Measurements from ENCODE around the gene GEMIN8.

DNA sequence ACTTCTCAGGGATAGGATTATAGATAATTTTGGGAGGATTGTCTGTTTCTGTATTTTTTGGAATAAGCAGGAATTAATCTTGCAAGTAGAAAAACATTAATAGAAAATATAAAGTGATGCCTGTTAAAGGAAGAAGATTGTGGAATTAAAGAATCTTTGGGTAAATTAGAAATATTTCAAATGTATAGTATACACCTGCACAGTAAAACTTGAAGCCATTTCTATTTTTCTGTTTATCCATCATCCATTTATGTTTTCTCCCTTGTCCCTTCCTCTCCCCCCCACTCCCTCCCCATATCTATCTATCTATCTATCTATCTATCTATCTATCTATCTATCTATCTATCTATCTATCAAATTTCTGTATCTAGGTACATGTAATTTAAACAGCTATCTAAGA, 46.9 kb upstream of the GEMIN8 start:
- TF ChIP-seq, protein P1, sequence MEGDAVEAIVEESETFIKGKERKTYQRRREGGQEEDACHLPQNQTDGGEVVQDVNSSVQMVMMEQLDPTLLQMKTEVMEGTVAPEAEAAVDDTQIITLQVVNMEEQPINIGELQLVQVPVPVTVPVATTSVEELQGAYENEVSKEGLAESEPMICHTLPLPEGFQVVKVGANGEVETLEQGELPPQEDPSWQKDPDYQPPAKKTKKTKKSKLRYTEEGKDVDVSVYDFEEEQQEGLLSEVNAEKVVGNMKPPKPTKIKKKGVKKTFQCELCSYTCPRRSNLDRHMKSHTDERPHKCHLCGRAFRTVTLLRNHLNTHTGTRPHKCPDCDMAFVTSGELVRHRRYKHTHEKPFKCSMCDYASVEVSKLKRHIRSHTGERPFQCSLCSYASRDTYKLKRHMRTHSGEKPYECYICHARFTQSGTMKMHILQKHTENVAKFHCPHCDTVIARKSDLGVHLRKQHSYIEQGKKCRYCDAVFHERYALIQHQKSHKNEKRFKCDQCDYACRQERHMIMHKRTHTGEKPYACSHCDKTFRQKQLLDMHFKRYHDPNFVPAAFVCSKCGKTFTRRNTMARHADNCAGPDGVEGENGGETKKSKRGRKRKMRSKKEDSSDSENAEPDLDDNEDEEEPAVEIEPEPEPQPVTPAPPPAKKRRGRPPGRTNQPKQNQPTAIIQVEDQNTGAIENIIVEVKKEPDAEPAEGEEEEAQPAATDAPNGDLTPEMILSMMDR (IDR thresholded peaks at IDR 0.05): no peak
- TF ChIP-seq POLR2A (IDR thresholded peaks at IDR 0.05): no peak

Data from right lobe of liver (tissue), 4 donors.